DMS114 treated with DMSO at 0.1 percent for 48 hours (cell line): ENCODE measurements around the gene LRP1B.

ENCODE experiments used
- DNase-seq: peaks from one replicate; lab custom pipeline; 2025; ENCODE audit not compliant: unreplicated experiment; lab: John Stamatoyannopoulos, UW

LRP1B gene

GRCh38 chr2:141959016-141959415 is 171.8 kb downstream of the LRP1B start:
- DNase-seq = no peak

- DNase-seq = no peak
Observed at GRCh38 chr2:141957827-141958450, 172.9 kb downstream of the LRP1B start.

GRCh38 chr2:141957321-141957720 is 173.5 kb downstream of the LRP1B start:
- DNase-seq = no peak

- no peak for DNase-seq
Observed at GRCh38 chr2:141947396-141948114, 183.3 kb downstream of the LRP1B start.

- no peak for DNase-seq
Observed at GRCh38 chr2:141946016-141946415, 184.8 kb downstream of the LRP1B start.

GRCh38 chr2:141943918-141944317 is 186.9 kb downstream of the LRP1B start:
- no peak for DNase-seq

GRCh38 chr2:141942006-141942789 is 188.6 kb downstream of the LRP1B start:
- no peak for DNase-seq

GRCh38 chr2:141941210-141941714 is 189.6 kb downstream of the LRP1B start:
- DNase-seq = no peak

GRCh38 chr2:141940709-141941108 is 190.1 kb downstream of the LRP1B start:
- DNase-seq = no peak

GRCh38 chr2:141933226-141933625 is 197.6 kb downstream of the LRP1B start:
- DNase-seq = no peak

GRCh38 chr2:141932261-141932660 is 198.6 kb downstream of the LRP1B start:
- DNase-seq = no peak

- no peak for DNase-seq
Observed at GRCh38 chr2:141931797-141932196, 199.0 kb downstream of the LRP1B start.

- no peak for DNase-seq
Observed at GRCh38 chr2:141930803-141931202, 200.0 kb downstream of the LRP1B start.

- DNase-seq = no peak
Observed at GRCh38 chr2:141929331-141930252, 201.2 kb downstream of the LRP1B start.

GRCh38 chr2:141928476-141928875 is 202.3 kb downstream of the LRP1B start:
- DNase-seq = no peak

- DNase-seq = no peak
Observed at GRCh38 chr2:141927536-141927935, 203.3 kb downstream of the LRP1B start.

GRCh38 chr2:141925511-141925910 is 205.3 kb downstream of the LRP1B start:
- no peak for DNase-seq

GRCh38 chr2:141923657-141924056 is 207.2 kb downstream of the LRP1B start:
- DNase-seq = no peak

- no peak for DNase-seq
Observed at GRCh38 chr2:141911485-141912066, 219.2 kb downstream of the LRP1B start.

- no peak for DNase-seq
Observed at GRCh38 chr2:141906678-141907077, 224.1 kb downstream of the LRP1B start.
